ENCODE measurements around the gene MGLL.
A peak's percentile ranks its signal among the peaks of the same experiment; 100 is the strongest.
"Not testable (repeated sequence)": the region's sequence is repeated elsewhere in the genome, so short reads cannot be mapped to it uniquely, and the experiment has no call there.

Gene MGLL

GRCh38 chr3:127718245-127718915 is 103.9 kb downstream of the MGLL start:
- DNase-seq = no peak

DNA sequence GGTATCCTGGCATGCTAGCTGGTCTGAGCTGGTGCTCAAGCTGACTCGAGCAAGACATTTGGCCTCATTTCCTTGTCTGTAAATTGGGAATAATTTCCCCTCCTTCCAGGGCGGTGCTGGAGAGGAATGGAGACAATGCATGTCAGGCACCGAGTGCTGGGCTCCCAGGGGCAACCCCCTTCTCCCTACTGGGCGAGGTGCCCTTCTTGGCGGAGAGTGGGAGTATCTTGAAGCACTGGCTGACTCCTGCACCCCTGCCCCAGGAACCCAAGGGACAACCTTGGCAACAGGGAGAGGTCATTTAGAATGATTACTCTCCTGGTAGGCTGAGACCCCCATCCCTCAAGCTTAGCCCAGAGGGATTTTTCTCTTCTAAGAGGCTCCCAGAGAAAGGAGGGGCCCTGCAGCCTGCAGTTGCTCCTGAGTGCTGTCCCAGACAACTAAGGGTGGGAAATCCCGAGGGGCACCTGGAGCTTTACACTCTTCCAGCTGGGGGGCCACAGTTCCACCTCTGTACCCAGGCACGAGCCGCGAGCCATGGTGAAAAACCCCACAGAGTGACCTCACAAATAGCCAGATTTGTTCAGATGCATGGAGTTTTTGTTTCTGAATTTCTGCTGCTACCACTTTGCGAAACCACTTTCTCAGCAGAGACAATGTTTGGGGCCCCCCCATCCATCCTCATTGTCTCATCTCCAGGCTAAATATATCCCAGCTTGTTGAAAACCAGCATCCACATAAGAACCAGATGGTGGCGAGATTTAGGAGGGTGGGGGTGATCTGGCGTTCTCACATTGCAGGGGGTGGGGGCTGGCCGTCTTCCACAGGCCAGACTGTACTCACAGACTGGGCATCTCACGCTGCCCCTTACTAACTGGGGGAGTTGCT is 104.7 kb downstream of the MGLL start:
- DNase-seq = peak; percentile 79

DNA sequence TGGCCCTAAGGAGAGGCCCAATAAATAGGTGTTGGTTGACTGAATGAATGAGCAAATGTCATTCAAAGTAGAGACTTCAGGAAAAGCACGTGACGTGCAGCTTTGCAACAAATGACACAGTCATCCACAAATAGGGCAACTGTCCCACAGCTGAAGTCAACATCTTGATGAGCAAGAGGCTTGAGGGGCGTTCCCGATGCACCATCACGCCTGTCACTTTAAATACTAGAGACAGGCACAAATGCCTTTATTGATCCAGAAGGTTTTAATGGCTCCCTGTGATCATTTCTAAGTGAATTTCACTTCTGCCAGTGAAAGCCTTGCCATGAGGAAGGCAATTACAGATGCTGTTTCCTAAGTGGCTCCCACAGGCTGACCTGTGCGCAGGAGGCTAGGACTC is 105.9 kb downstream of the MGLL start:
- DNase-seq = no peak

GRCh38 chr3:127715532-127715931 is 106.8 kb downstream of the MGLL start:
- no peak for DNase-seq

DNA sequence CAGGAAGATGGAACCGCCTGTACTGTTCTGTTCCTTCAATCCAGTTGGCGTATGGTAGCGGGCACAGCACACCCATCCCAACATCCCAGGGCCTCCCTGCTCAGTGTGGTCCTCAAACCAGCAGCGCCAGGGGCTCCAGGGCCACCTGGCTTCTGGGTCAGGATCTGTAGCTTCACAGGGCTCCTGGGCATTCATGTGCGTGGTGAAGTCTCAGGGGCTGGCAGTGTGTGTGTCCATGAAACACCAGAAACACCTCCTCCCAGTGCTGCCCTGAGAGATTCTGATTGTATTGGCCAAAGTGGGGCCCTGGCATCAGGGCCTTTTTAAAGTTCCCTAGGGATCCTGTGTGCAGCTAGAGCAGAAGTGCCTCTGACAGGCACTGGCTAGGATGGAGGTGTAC is 107.4 kb downstream of the MGLL start:
- no peak for DNase-seq

- DNase-seq = no peak
Observed at GRCh38 chr3:127714125-127714571, 108.2 kb downstream of the MGLL start.

GRCh38 chr3:127712881-127713771 is 109.2 kb downstream of the MGLL start:
- no peak for DNase-seq

GRCh38 chr3:127712461-127712860 is 109.9 kb downstream of the MGLL start:
- DNase-seq = no peak

DNA sequence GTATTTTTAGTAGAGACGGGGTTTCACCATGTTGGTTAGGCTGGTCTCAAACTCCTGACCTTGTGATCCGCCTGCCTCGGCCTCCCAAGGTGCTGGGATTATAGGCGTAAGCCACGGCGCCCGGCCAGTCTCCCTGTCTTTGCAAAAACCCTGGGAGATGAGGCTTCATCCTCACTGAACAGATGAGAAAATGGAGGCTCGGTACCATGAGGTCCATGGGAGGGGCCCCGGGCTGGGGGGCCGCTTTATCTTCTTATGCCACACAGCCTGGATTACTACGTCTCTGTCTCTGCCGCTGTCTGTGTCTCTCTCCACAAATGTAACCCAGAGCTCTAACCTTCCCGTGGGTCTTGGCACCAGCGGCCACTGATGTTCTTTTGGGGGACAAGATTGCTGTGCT is 110.4 kb downstream of the MGLL start:
- DNase-seq = no peak

DNA sequence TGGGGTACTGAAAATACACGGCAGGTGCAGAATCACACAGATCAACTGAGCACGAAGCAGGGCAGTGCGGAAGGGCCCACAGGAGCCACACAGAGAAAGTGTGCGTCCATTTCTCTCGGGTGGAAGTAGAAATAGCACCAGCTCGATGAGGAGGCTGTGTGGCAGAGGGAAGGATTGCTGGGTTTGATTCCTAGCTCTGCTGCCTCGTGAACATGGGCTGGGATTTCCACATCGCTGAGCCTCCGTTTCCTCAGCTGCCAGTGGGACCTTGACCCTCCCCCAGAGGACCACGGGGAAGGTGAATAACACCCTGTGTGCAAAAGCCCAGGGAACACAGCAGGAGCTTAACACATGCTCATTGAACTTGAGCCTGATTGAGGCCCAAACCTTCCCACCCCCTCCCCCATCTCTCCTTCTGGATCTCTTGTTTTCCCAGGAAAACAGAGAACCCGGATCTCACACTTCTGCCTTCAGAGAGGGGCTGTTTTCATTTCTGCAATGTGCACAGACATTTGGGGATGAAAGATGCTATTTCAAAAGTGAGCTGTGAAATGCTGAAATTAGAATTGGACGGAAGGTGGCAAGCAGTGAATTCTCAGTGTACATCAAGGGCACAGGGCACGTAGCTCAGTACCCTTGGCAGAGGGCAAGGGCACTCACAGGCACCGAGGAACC is 111.2 kb downstream of the MGLL start:
- DNase-seq = no peak

DNA sequence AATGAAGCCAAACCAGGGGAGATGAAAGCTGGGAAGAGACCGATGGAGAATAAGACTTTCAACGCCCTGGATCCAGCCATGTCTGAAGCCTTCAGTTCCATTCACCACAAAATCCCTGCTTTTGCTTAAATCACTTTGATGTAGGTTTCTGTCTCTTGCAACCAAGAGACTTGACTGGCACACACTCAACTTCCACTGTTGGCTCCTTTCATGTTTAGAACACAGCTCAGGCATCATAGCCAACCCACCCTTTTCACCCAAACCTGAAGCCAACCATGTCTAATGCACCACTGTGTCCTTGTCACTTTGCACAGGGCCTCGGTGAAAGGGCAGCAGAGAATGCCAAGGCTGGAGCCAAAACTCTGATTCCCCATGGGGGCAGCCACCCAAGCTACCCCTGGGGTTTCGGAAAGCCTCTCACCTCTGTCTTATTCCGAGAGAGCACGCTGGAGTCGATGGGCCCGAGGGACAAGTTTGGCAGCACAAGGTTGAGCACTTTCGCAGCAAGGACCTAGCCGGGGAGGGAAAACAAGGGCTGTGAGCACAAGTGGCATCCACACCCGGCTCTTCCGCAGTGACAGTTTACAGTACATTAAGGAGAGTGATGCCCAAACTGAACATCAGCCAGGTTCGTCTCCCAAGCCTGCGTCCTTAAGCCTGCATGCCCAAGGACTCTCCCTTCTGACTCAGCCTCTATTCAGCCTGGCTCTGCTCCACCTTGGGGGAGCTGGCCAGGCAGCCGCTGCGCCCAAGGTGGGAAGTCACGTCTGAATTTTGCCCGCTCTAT is 112.0 kb downstream of the MGLL start:
- DNase-seq = no peak

DNA sequence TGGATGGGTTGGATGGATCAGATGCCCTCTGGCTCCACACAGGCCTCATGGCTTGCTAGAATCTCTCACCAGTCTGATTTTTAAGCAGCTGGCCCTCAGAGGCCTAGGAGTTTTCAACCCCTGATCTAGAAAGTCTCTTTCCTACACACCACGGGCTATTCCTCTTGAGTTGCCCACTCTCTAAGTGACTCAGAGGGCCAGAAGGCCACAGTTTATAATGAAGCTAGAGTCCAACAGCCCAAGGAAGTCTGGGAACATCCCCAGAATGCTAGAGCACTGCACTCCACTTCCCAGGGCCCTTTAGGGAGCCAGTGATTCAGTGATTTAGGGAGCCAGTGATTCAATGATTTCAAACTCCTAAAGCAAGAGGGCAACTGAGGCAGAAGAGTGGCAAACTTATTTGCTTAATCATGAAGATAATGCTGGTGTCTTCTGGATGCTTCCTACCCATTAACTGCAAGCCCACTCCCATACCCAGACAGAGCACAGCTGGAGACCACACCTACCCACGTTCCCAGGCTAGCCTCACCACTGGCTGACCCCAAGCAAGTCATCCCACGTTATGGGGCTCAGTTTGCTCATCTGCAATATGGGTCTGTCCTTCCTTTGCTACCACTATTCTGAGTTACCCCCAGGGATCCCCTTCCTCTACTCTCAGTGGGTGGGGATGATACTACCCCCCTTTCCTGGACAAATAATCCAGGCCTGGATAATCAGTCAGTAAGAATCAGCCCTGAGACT is 112.8 kb downstream of the MGLL start:
- no peak for DNase-seq

DNA sequence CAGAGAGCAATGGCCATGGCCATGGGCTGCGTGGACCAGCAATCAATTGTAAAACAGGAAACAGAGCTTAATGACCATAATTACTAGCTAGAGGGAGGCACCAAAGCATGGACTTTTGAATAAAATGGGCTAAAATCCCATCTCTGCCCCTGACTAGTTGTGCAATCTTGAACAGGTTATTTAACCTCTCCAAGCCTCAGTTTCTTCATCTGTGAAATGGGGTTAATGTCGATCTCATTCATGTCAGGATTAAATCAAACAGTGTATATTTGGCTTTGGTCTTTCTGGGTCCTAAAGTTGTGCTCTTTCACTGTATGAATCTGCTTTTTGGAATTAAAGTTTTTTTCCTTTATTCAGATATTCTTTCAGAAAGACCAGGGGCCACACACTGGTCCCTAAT is 113.5 kb downstream of the MGLL start:
- no peak for DNase-seq

- no peak for DNase-seq
Observed at GRCh38 chr3:127707851-127708411, 114.4 kb downstream of the MGLL start.

GRCh38 chr3:127706785-127707351 is 115.4 kb downstream of the MGLL start:
- no peak for DNase-seq

DNA sequence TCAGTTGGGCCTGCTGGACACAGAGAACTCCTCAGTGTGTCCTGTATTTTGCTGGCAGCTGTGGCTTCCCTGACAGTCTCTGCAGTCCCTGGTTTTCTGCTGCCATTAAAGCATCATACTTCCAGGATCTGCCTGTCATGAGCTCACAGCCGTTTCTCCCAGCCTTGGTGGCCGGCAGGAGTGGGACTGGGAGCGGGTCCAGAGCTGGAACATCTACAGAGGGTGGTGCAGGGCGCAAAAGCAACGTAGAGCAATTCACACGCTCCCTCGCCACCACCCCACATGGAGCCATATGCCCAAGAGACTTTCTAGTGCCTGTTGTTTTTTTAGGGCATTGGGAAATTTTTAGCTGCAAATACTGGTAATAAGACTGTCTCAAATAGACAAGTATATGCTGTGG is 116.0 kb downstream of the MGLL start:
- no peak for DNase-seq

DNA sequence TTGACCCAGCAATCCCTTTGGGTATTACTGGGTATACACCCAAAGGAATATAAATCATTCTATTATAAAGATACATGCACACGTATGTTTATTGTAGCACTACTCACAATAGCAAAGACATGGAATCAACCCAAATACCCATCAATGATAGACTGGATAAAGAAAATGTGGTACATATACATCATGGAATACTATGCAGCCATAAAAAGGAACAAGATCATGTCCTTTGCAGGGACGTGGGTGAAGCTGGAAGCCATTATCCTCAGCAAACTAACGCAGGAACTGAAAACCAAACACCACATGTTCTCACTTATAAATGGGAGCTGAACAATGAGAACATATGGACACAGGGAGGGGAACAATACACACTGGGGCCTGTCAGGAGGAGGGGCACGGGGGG is 117.5 kb downstream of the MGLL start:
- DNase-seq = not testable (repeated sequence)

- no peak for DNase-seq
Observed at GRCh38 chr3:127702151-127702578, 120.2 kb downstream of the MGLL start.

GRCh38 chr3:127701280-127701911 is 120.9 kb downstream of the MGLL start:
- DNase-seq = no peak

DNA sequence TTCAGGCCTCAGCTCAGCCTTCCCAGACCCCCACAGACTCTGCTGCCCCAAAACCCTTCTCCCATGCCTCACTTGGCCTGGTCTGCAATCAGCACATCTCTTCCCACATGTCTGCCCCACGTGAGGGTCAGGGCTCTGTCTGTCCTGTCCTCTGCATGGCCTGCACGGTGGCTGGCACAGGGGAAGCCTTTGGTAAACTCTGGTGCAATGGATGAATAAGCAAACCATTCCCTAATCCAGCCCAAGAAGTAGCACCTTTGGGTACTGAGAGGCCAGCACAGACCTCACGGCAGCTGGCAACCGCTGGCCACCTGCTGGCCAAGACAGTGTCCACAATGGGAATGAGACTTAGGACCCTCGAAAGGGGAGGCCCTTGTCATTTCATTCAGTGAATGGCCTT is 121.9 kb downstream of the MGLL start:
- no peak for DNase-seq
